ENCODE measurements around the gene PROZ. TPM values are rescaled to one million over a fixed set of nuclear protein-coding genes. Genes with fewer than 3 reads are reported as not detected.

Gene PROZ
- total RNA-seq, 1 experiment from 2014 or later = not detected

DNA sequence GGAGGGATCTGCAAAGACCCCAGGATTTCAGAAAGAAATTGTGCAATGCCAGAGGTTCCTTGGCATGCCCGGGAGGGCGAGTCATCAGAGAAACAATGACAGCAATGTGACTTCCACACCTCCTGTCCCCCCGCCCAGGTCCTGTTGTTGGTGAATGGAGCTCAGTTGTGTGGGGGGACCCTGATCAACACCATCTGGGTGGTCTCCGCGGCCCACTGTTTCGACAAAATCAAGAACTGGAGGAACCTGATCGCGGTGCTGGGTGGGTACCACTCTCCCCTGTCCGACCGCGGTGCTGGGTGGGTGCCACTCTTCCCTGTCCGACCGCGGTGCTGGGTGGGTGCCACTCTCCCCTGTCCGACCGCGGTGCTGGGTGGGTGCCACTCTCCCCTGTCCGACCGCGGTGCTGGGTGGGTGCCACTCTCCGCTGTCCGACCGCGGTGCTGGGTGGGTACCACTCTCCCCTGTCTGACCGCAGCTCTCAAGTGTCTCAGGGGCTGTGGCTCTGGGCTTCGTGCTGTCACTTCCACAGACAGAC, 41.0 kb upstream of the PROZ start:
- Histone ChIP-seq H3K27ac (ENCODE audit: low read length) (no peak overlapping the region), H3K4me1 (ENCODE audit: insufficient read depth, low read length) (no peaks in the 10 kb centered on the region), H3K4me2 (ENCODE audit: low read length) (no peak overlapping the region), H3F3A (ENCODE audit: low read length, unreplicated experiment) (no peaks in the 10 kb centered on the region), H4K20me1 (ENCODE audit: low read length) (no peaks in the 10 kb centered on the region), H3K27me3 (ENCODE audit: low read length) (no peaks in the 10 kb centered on the region), H2AFZ (ENCODE audit: low read length) (no peak overlapping the region), H3K36me3 (ENCODE audit: low read depth, low read length) (no peaks in the 10 kb centered on the region), H3K79me2 (ENCODE audit: low read length) (no peaks in the 10 kb centered on the region), H3K9me3 (ENCODE audit: low read length) (no peaks in the 10 kb centered on the region), H3K9ac (ENCODE audit: low read length) (no peak overlapping the region), H3K4me3 (ENCODE audit: low read length) (no peak overlapping the region), H3K9me2 (replicated peaks; ENCODE audit: low read length) (no peaks in the 10 kb centered on the region)
- TF ChIP-seq, protein P1, sequence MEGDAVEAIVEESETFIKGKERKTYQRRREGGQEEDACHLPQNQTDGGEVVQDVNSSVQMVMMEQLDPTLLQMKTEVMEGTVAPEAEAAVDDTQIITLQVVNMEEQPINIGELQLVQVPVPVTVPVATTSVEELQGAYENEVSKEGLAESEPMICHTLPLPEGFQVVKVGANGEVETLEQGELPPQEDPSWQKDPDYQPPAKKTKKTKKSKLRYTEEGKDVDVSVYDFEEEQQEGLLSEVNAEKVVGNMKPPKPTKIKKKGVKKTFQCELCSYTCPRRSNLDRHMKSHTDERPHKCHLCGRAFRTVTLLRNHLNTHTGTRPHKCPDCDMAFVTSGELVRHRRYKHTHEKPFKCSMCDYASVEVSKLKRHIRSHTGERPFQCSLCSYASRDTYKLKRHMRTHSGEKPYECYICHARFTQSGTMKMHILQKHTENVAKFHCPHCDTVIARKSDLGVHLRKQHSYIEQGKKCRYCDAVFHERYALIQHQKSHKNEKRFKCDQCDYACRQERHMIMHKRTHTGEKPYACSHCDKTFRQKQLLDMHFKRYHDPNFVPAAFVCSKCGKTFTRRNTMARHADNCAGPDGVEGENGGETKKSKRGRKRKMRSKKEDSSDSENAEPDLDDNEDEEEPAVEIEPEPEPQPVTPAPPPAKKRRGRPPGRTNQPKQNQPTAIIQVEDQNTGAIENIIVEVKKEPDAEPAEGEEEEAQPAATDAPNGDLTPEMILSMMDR (conservative IDR thresholded peaks at IDR 0.05; ENCODE audit: low read depth, low read length) = no peak
- TF ChIP-seq EZH2phosphoT487 (IDR thresholded peaks at IDR 0.05; ENCODE audit: borderline replicate concordance, low read length) = no peak
- TF ChIP-seq EZH2 (IDR thresholded peaks at IDR 0.05; ENCODE audit: low read length, unreplicated experiment) = no peak
- DNase-seq = peak; percentile 7
- intact Hi-C loops (cut with micrococcal nuclease) = no loop called here
- POLR2A ChIA-PET (ENCODE audit: unreplicated experiment) = no interaction called here
- no peak for ATAC-seq
- CTCF ChIA-PET = no interaction called here
- no TSS peak for BruUV-seq (replicated peaks)

DNA sequence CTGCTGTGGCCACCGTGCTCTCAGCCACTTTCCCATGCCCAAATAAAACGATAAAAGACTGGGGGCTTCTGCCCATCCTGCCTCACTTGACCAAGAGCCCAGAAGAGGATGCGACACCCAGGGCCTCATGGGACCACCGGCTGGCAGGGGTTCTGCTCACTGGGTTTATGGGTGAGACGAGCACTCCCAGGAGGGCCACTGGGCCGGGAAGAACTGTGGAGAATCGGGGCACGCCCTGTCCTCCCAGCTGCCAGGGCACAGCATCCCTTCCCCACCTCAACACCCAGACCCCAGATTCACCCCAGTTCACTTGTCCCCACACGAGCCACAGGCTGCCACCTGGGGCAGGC, 40.6 kb upstream of the PROZ start:
- no peak overlapping the region for H3K9ac ChIP-seq (ENCODE audit: low read length)
- H3K79me2 ChIP-seq (ENCODE audit: low read length) = no peaks in the 10 kb centered on the region
- no peaks in the 10 kb centered on the region for H3K27me3 ChIP-seq (ENCODE audit: low read length)
- H2AFZ ChIP-seq (ENCODE audit: low read length) = no peak overlapping the region
- no peaks in the 10 kb centered on the region for H3F3A ChIP-seq (ENCODE audit: low read length, unreplicated experiment)
- ATAC-seq = no peak
- intact Hi-C loops (cut with micrococcal nuclease) = no loop called here
- H3K4me3 ChIP-seq (ENCODE audit: low read length) = no peak overlapping the region
- POLR2A ChIA-PET (ENCODE audit: unreplicated experiment) = no interaction called here
- no peaks in the 10 kb centered on the region for H3K4me1 ChIP-seq (ENCODE audit: insufficient read depth, low read length)
- no peaks in the 10 kb centered on the region for H3K36me3 ChIP-seq (ENCODE audit: low read depth, low read length)
- no peaks in the 10 kb centered on the region for H4K20me1 ChIP-seq (ENCODE audit: low read length)
- H3K9me3 ChIP-seq (ENCODE audit: low read length) = no peaks in the 10 kb centered on the region
- no peaks in the 10 kb centered on the region for H3K9me2 ChIP-seq (replicated peaks; ENCODE audit: low read length)
- no TSS peak for BruUV-seq (replicated peaks)
- no peak overlapping the region for H3K4me2 ChIP-seq (ENCODE audit: low read length)
- no peak overlapping the region for H3K27ac ChIP-seq (ENCODE audit: low read length)
- no peak for DNase-seq
- CTCF ChIA-PET = no interaction called here
- TF ChIP-seq EZH2phosphoT487 (IDR thresholded peaks at IDR 0.05; ENCODE audit: borderline replicate concordance, low read length) (no peak), EZH2 (IDR thresholded peaks at IDR 0.05; ENCODE audit: low read length, unreplicated experiment) (no peak)
- TF ChIP-seq, protein P1 (conservative IDR thresholded peaks at IDR 0.05; ENCODE audit: low read depth, low read length) = no peak

DNA sequence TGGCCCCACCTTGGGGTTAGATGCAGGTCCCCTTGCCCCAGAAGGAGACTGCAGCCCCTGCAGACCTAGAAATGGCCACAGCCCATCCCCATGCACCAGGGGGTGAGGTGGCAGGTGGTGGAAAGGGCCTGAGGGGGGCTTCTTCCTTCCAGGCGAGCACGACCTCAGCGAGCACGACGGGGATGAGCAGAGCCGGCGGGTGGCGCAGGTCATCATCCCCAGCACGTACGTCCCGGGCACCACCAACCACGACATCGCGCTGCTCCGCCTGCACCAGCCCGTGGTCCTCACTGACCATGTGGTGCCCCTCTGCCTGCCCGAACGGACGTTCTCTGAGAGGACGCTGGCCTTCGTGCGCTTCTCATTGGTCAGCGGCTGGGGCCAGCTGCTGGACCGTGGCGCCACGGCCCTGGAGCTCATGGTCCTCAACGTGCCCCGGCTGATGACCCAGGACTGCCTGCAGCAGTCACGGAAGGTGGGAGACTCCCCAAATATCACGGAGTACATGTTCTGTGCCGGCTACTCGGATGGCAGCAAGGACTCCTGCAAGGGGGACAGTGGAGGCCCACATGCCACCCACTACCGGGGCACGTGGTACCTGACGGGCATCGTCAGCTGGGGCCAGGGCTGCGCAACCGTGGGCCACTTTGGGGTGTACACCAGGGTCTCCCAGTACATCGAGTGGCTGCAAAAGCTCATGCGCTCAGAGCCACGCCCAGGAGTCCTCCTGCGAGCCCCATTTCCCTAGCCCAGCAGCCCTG, 40.0 kb upstream of the PROZ start:
- Histone ChIP-seq H3K36me3 (ENCODE audit: low read depth, low read length) (no peaks in the 10 kb centered on the region), H3K9ac (ENCODE audit: low read length) (no peak overlapping the region), H3K4me2 (ENCODE audit: low read length) (no peak overlapping the region), H3K27me3 (ENCODE audit: low read length) (no peaks in the 10 kb centered on the region), H4K20me1 (ENCODE audit: low read length) (no peaks in the 10 kb centered on the region), H3K4me1 (ENCODE audit: insufficient read depth, low read length) (no peaks in the 10 kb centered on the region), H3F3A (ENCODE audit: low read length, unreplicated experiment) (no peaks in the 10 kb centered on the region), H3K9me2 (replicated peaks; ENCODE audit: low read length) (no peaks in the 10 kb centered on the region), H3K27ac (ENCODE audit: low read length) (no peak overlapping the region), H3K79me2 (ENCODE audit: low read length) (no peaks in the 10 kb centered on the region), H3K4me3 (ENCODE audit: low read length) (no peak overlapping the region), H3K9me3 (ENCODE audit: low read length) (no peaks in the 10 kb centered on the region), H2AFZ (ENCODE audit: low read length) (no peak overlapping the region)
- POLR2A ChIA-PET (ENCODE audit: unreplicated experiment) = no interaction called here
- BruUV-seq (replicated peaks) = no TSS peak
- TF ChIP-seq, protein P1 (conservative IDR thresholded peaks at IDR 0.05; ENCODE audit: low read depth, low read length) = no peak
- TF ChIP-seq EZH2 (IDR thresholded peaks at IDR 0.05; ENCODE audit: low read length, unreplicated experiment) = no peak
- intact Hi-C loops (cut with micrococcal nuclease) = no loop called here
- CTCF ChIA-PET = no interaction called here
- no peak for ATAC-seq
- DNase-seq = no peak

All from PC-3 (cell line).